ENCODE measurements around the gene CACNA1I.

- TF ChIP-seq, protein P1, sequence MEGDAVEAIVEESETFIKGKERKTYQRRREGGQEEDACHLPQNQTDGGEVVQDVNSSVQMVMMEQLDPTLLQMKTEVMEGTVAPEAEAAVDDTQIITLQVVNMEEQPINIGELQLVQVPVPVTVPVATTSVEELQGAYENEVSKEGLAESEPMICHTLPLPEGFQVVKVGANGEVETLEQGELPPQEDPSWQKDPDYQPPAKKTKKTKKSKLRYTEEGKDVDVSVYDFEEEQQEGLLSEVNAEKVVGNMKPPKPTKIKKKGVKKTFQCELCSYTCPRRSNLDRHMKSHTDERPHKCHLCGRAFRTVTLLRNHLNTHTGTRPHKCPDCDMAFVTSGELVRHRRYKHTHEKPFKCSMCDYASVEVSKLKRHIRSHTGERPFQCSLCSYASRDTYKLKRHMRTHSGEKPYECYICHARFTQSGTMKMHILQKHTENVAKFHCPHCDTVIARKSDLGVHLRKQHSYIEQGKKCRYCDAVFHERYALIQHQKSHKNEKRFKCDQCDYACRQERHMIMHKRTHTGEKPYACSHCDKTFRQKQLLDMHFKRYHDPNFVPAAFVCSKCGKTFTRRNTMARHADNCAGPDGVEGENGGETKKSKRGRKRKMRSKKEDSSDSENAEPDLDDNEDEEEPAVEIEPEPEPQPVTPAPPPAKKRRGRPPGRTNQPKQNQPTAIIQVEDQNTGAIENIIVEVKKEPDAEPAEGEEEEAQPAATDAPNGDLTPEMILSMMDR (IDR thresholded peaks at IDR 0.05) = no peak
- TF ChIP-seq POLR2A (IDR thresholded peaks at IDR 0.05) (no peak), EP300 (IDR thresholded peaks at IDR 0.05) (no peak)
Measured at GRCh38 chr22:39703091-39703490, 132.5 kb downstream of the CACNA1I start.

Data from sigmoid colon (tissue), 4 donors.